Motor neuron (in vitro differentiated cells): ENCODE results near the gene HDDC3. TPM values are rescaled to one million over a fixed set of nuclear protein-coding genes. Genes with fewer than 3 reads are reported as not detected.

Source experiments
- ATAC-seq, 8 experiments: fragments of 200-7000 bp; cut with Tn5 transposase; replicated peaks in 6 of 8; 2 replicates each; pipeline ENCODE4 v1.8.0; 2021; ENCODE audit warnings: mild to moderate bottlenecking in 8 of 8, moderate library complexity in 8 of 8
- H3K27ac ChIP-seq, 2 donors: fragments of 250-450 bp; sonication (Bioruptor Pico); 2 replicates each; pipeline ENCODE4 v1.9.0; 2021; ENCODE audit warnings: antibody characterized with exemption in 2 of 2, mild to moderate bottlenecking in 2 of 2, moderate library complexity in 1 of 2
- H3K4me1 ChIP-seq, 2 donors: fragments of 250-450 bp; sonication (Bioruptor Pico); replicated peaks in 1 of 2; 2 replicates each; pipeline ENCODE4 v1.6.1; 2021; ENCODE audit warnings: antibody characterized with exemption in 2 of 2, mild to moderate bottlenecking in 2 of 2, moderate library complexity in 1 of 2
- H3K4me3 ChIP-seq, 5 donors: fragments of 250-450 bp; sonication (Bioruptor Pico); 2 replicates each; pipeline ENCODE4 v1.9.0; 2021; ENCODE audit warnings: antibody characterized with exemption in 5 of 5, mild to moderate bottlenecking in 5 of 5, moderate library complexity in 4 of 5
- WGBS, 10 experiments: fragments of 450-650 bp; shearing (Covaris generic); methylation state at CpG; one replicate each; pipeline ENCODE4 v1.0.0; 2022; 5-methylcytosine and 5-hydroxymethylcytosine counted together
- in situ Hi-C, 9 experiments: fragments of 400-800 bp; cut with MboI; loops; one replicate each; pipeline ENCODE4 v1.15.0; 2021; ENCODE audit warnings: low sequenced_read_pairs in 9 of 9, low pct_unique_long_range_greater_than_20kb in 2 of 9; ENCODE audit not compliant: unreplicated experiment in 9 of 9
- total RNA-seq, 8 experiments: library from RNA; unstranded; fragments of 300-600 nt; gene quantifications; 2 replicates each; pipeline versions ENCODE4 v1.2.3 to v1.2.4, GENCODE V29; 2022

HDDC3 gene
- total RNA-seq, 8 experiments from 2014 or later, result 10.1 to 22.4 (median 13.6) TPM

GRCh38 chr15:90880381-90881145, 51.8 kb downstream of the HDDC3 start:
- in situ Hi-C loops, result loop anchor here in 8 of 9 experiments (10.0 to 25.0 kb wide), 5 partner anchors 218 to 568 kb away; no protein-coding TSS in a partner anchor
- H3K4me3 ChIP-seq, result no peak overlapping the region
- H3K4me1 ChIP-seq, result peaks cover 0 to 15% of the 10 kb centered on the region in 2 donors
- 100% methylated on average over 1 to 2 of the region's 16 CpGs; no CpG with 5 or more reads in 8 of the 10 experiments for WGBS, 10 experiments
- ATAC-seq, result no peak
- H3K27ac ChIP-seq, result no peak overlapping the region

Other genes with a start within 250 kb of the HDDC3 start
- 10 to 100 TPM in 2 of 8 experiments, 1 to 10 TPM in 6; 1.2 to 15.8 (median 4.2) TPM for gene BLM, start 215.2 kb downstream of the HDDC3 start, total RNA-seq
- 10 to 100 TPM in 4 of 8 experiments, 1 to 10 TPM in 4; 4.6 to 32.3 (median 14.7) TPM for gene FURIN, start 64.0 kb downstream of the HDDC3 start, total RNA-seq
- 1 to 10 TPM in 4 of 8 experiments, under 1 TPM in 4; 0.42 to 5.5 (median 1.3) TPM for gene FES, start 48.0 kb downstream of the HDDC3 start, total RNA-seq
- gene MAN2A2, start 29.2 kb downstream of the HDDC3 start, total RNA-seq, result 10 to 100 TPM in 7 of 8 experiments, 1 to 10 TPM in 1; 7.7 to 37.7 (median 26.0) TPM
- gene UNC45A, start 2.7 kb upstream of the HDDC3 start, total RNA-seq, result 10 to 100 TPM; 25.8 to 65.6 (median 35.1) TPM
- 10 to 100 TPM in 2 of 8 experiments, 1 to 10 TPM in 6; 5.7 to 16.8 (median 6.7) TPM for gene RCCD1, start 22.3 kb upstream of the HDDC3 start, total RNA-seq
- gene PRC1, start 62.0 kb upstream of the HDDC3 start, total RNA-seq, result 100 to 1,000 TPM in 2 of 8 experiments, 10 to 100 TPM in 5, 1 to 10 TPM in 1; 1.7 to 118 (median 15.6) TPM
- gene VPS33B, start 90.0 kb upstream of the HDDC3 start, total RNA-seq, result 10 to 100 TPM; 12.1 to 23.9 (median 17.5) TPM
- 100 to 1,000 TPM in 1 of 8 experiments, 10 to 100 TPM in 1, 1 to 10 TPM in 5, under 1 TPM in 1; 0.63 to 117 (median 6.6) TPM for gene SV2B, start 167.7 kb upstream of the HDDC3 start, total RNA-seq